NCI-H2227 (cell line): ENCODE results near the gene CC2D1A.
A peak's percentile ranks its signal among the peaks of the same experiment; 100 is the strongest.

Experiments
- DNase-seq: peaks from one replicate; lab custom pipeline; 2025; ENCODE audit not compliant: unreplicated experiment; lab: John Stamatoyannopoulos, UW

The CC2D1A gene

GRCh38 chr19:13935765-13936510 lies 29.9 kb downstream of the CC2D1A start:
- no peak for DNase-seq

- DNase-seq = peak; percentile 13
Observed at GRCh38 chr19:13937479-13938300, 31.7 kb downstream of the CC2D1A start.

- DNase-seq = no peak
Observed at GRCh38 chr19:13938301-13939064, 32.5 kb downstream of the CC2D1A start, which contains the start of gene PODNL1. Gene PODNL1 (minus strand): TSS chr19:13938417. CDS start chr19:13938181, 236 bp downstream.

GRCh38 chr19:13942023-13942684 lies 36.2 kb downstream of the CC2D1A start:
- no peak for DNase-seq

GRCh38 chr19:13946414-13946813 lies 40.4 kb downstream of the CC2D1A start:
- no peak for DNase-seq

- no peak for DNase-seq
Observed at GRCh38 chr19:13951043-13951442, 45.0 kb downstream of the CC2D1A start.

GRCh38 chr19:13951799-13952153 lies 45.8 kb downstream of the CC2D1A start:
- DNase-seq = no peak

GRCh38 chr19:13952154-13952930 lies 46.3 kb downstream of the CC2D1A start, which contains the start of gene DCAF15:
Gene DCAF15 (plus strand): TSS chr19:13952509. CDS start chr19:13952513, 4 bp downstream.
- DNase-seq = peak; percentile 98

GRCh38 chr19:13952931-13953531 lies 47.0 kb downstream of the CC2D1A start:
- DNase-seq = peak; percentile 42

GRCh38 chr19:13954185-13954584 lies 48.2 kb downstream of the CC2D1A start:
- no peak for DNase-seq

- no peak for DNase-seq
Observed at GRCh38 chr19:13955662-13956364, 49.8 kb downstream of the CC2D1A start.

- no peak for DNase-seq
Observed at GRCh38 chr19:13956365-13956744, 50.4 kb downstream of the CC2D1A start.

- no peak for DNase-seq
Observed at GRCh38 chr19:13957051-13957450, 51.0 kb downstream of the CC2D1A start.

- no peak for DNase-seq
Observed at GRCh38 chr19:13958043-13958442, 52.0 kb downstream of the CC2D1A start.

GRCh38 chr19:13959141-13959961 lies 53.4 kb downstream of the CC2D1A start:
- DNase-seq = no peak

- DNase-seq = no peak
Observed at GRCh38 chr19:13959962-13960862, 54.2 kb downstream of the CC2D1A start.
